Stimulated activated CD8-positive, alpha-beta memory T cell treated with anti-CD3 and anti-CD28 coated beads, Interleukin-12 subunit alpha, Interleukin-12 subunit beta, amount 100 ng/mL, for 4 hours (primary cell): ENCODE results near the gene BCDIN3D.
"Not testable (repeated sequence)": the region's sequence is repeated elsewhere in the genome, so short reads cannot be mapped to it uniquely, and the experiment has no call there.

ENCODE experiments used
- DNase-seq: peaks from one replicate; pipeline ENCODE4 v3.0.0-alpha.2; 2020; ENCODE audit warnings: low read depth

BCDIN3D gene

GRCh38 chr12:49876070-49876469 lies 33.2 kb upstream of the BCDIN3D start:
- DNase-seq, result no peak

DNA sequence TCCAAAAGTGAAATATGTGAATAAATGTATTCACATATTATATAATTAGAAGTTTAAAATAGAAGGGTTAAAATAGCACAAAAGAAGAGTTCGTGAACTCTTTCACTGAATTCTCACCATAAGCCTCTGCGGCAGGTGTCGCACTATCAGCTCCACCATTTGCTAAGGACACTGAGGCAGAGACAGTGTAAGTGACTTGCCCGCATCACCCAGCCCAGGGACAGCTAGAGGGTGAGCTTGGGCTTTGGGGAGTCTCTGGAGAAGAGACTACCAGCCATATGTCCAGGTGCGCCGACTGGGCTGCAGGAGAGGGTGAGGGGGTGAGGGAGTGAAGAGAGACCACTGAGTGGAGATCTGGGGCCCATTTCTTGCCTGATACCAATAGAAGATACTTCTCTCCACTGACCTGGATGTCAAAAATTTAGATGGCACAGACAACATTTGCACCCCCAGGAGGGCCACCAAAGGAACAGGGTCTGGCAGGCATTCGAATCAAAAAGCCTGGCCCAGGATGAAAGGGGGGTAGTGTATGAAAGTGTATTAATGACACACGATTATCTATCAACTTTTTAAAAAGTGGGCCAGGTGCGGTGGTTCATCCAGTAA lies 32.3 kb upstream of the BCDIN3D start:
- no peak for DNase-seq

- DNase-seq, result no peak
Measured at GRCh38 chr12:49874142-49874897, 31.4 kb upstream of the BCDIN3D start.

DNA sequence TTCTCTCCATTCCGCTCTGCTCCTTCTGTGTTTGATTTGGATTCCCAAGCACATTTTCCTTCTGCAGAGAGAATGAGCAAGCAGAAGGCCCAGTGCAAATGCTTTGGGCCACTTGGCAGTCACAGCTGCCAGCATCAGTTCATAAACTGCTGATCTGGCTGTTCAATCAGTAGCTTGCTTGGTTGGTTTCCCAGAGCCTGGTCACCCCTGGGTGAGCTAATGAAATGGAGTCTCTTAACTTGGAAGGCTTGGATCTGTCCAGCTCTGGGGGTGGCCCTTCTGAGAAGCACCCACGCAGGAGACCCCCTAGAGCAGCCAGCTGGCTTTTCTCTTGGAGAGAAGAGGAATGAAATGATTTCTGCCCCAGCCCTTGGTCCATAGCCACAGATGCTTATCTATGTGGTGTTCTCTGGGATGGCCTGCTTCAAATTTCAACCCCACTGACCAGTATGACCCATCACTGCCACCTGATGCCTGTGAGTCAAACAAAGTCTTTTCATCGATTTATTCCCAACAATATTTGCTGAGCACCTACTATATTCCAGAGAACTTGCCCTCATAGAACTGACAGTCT lies 30.5 kb upstream of the BCDIN3D start:
- no peak for DNase-seq

- no peak for DNase-seq
Measured at GRCh38 chr12:49872781-49873181, 29.9 kb upstream of the BCDIN3D start.

DNA sequence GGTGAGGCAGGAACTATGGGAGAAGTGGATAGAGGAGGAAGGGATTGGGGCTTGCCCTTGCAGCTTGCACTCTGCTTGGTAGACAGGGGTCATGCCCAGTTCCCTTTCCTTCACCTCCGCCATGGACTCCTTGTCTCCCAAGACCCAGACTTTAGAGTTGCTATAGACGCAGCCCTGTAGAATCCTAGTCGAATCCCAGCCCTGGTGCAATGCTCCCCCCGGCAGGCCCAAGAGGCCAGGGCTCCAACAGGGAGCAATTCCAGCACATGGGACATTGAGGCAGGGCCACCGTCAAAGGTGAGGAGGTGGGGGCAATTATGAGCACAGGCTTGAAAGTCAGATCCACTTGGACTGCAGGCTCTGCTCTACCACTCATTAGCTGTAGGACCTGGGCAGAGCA lies 29.5 kb upstream of the BCDIN3D start:
- no peak for DNase-seq

DNA sequence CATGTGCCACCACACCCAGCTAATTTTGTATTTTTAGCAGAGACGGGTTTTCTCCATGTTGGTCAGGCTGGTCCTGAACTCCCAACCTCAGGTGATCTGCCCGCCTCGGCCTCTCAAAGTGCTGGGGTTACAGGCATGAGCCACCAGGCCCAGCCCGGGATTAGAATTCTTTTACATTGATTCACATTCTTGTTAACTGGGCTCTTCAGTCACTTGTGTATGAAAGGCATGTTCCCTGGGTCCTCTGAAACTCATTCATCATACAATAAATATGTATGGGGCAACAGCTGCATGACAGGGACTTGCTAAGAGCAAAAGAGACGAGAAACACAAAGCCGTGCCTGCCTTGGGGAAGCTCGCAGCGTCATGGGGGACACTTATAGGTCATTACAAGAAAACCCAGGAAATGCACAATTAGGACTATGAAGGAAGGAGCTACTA lies 28.9 kb upstream of the BCDIN3D start:
- DNase-seq, result not testable (repeated sequence)

DNA sequence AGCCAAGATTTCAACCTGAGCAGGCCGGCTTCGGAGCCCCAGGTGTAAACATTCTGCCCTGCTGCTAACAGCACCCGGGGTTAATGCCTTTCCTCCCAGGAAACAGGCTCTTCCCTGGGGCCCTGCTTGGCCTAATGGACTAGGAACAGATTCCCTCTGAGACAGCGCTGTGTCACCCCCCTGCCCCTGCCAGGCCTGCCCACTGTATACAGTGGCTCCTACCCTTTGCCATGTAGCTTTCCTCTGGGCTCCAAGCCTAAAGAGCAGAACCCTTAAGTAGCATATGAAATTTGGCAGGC lies 28.3 kb upstream of the BCDIN3D start:
- DNase-seq, result no peak

DNA sequence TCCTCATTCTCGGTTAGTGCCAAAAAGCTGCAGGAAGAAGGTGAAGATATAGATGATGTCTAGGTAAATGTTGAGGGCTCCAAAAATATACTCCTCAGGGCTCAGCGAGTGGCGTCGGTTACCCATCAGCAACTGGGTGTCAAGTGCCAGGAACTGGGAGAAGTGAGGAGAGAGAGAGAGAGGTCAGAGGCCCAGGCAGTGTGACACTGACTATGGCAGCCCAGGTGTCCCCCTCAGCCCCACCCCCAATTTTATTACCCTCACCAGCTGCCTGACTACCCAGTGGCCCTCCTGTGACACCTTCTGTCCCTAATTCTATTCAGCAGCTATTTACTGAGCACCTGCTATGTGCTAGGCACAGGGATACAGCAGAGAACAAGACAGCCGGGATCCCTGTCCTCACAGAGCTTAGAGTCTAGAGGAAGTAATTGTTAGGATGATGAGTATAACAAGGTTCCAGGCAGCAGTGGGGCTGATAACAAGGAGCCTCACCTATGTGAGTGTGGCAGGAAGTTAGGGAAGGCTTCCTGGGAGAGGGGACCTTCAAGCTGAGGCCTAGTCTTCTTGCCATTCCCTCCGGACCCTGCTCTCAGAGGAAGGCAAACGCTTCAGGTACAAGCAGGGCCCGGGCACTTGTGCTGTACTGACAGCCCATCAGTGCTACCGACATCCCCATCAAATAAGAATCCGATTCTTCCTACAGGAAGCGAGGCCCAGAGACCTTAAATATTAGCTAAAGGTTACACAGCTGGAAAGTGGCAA lies 27.8 kb upstream of the BCDIN3D start:
- no peak for DNase-seq

GRCh38 chr12:49869816-49870500 lies 27.1 kb upstream of the BCDIN3D start:
- no peak for DNase-seq

GRCh38 chr12:49868952-49869815 lies 26.3 kb upstream of the BCDIN3D start:
- no peak for DNase-seq

GRCh38 chr12:49868449-49868848 lies 25.5 kb upstream of the BCDIN3D start:
- DNase-seq, result no peak

GRCh38 chr12:49867570-49868341 lies 24.9 kb upstream of the BCDIN3D start:
- DNase-seq, result no peak

GRCh38 chr12:49866859-49867569 lies 24.1 kb upstream of the BCDIN3D start:
- peak; percentile 49 for DNase-seq

GRCh38 chr12:49865782-49866135 lies 22.9 kb upstream of the BCDIN3D start:
- no peak for DNase-seq

GRCh38 chr12:49865109-49865781 lies 22.3 kb upstream of the BCDIN3D start:
- DNase-seq, result no peak

- no peak for DNase-seq
Measured at GRCh38 chr12:49864798-49865090, 21.8 kb upstream of the BCDIN3D start.

- no peak for DNase-seq
Measured at GRCh38 chr12:49863946-49864797, 21.3 kb upstream of the BCDIN3D start.

- DNase-seq, result not testable (repeated sequence)
Measured at GRCh38 chr12:49860921-49861320, 18.0 kb upstream of the BCDIN3D start.
